HEK293 (cell line): Measurements from ENCODE around the gene MARK3.
A peak's percentile ranks its signal among the peaks of the same experiment; 100 is the strongest.

Experiments used
- CTCF ChIA-PET: fragments of 350-600 bp; formaldehyde crosslinking; extraction: SDS; loops from one replicate; lab custom pipeline; 2021; ENCODE audit warnings: antibody characterized with exemption; lab: Yijun Ruan, JAX
- POLR2A ChIA-PET: fragments of 300-600 bp; formaldehyde crosslinking; extraction: SDS; loops from one replicate; lab custom pipeline; 2020; ENCODE audit warnings: antibody characterized with exemption, inconsistent platforms; lab: Yijun Ruan, JAX
- H3K27ac ChIP-seq: fragments of 200-500 bp; sonication (Bioruptor generic); 2 replicates; pipeline ENCODE4 v1.5.1; 2014; ENCODE audit warnings: low read depth, low read length, control low read depth, inconsistent platforms; ENCODE audit errors: extremely low read depth
- H3K36me3 ChIP-seq, 2 experiments: fragments of 200-500 bp in 1 of 2; sonication (Bioruptor generic) in 1 of 2; 1 replicate in 1 of 2; 2 replicates in 1 of 2; pipeline ENCODE4 v1.5.1; 2014 to 2017; ENCODE audit warnings: inconsistent platforms in 2 of 2, low read length in 2 of 2; ENCODE audit not compliant: control insufficient read depth in 2 of 2, insufficient read depth in 1 of 2
- H3K4me1 ChIP-seq: fragments of 200-500 bp; sonication (Bioruptor generic); 2 replicates; pipeline ENCODE4 v1.5.1; 2014; ENCODE audit warnings: mild to moderate bottlenecking, low read length, inconsistent platforms; ENCODE audit not compliant: control insufficient read depth, insufficient read depth
- H3K4me3 ChIP-seq: 2 replicates; pipeline ENCODE4 v1.5.1; 2011; ENCODE audit warnings: low read depth, mild to moderate bottlenecking, control low read depth, low read length, moderate library complexity
- H3K9me3 ChIP-seq: fragments of 200-500 bp; sonication (Bioruptor generic); 2 replicates; pipeline ENCODE4 v1.5.1; 2014; ENCODE audit warnings: low read depth, low read length, inconsistent platforms; ENCODE audit not compliant: control insufficient read depth, insufficient read depth
- EGR2 ChIP-seq: fragments of 450-650 bp; formaldehyde crosslinking; IDR thresholded peaks from 2 replicates; pipeline ENCODE4 v1.5.1; 2016; ENCODE audit warnings: low read depth, missing biosample characterization, missing genetic modification characterization
- KLF16 ChIP-seq: fragments of 450-650 bp; formaldehyde crosslinking; IDR thresholded peaks from 2 replicates; pipeline ENCODE4 v1.5.1; 2017; ENCODE audit warnings: missing biosample characterization, missing genetic modification characterization
- SP7 ChIP-seq: fragments of 450-650 bp; formaldehyde crosslinking; IDR thresholded peaks from 2 replicates; pipeline ENCODE4 v1.5.1; 2016; ENCODE audit warnings: missing biosample characterization, missing genetic modification characterization
- ZNF112 ChIP-seq: fragments of 450-650 bp; formaldehyde crosslinking; IDR thresholded peaks from 2 replicates; pipeline ENCODE4 v1.5.0; 2017; ENCODE audit warnings: missing biosample characterization, missing genetic modification characterization
- ZNF146 ChIP-seq: fragments of 450-650 bp; formaldehyde crosslinking; IDR thresholded peaks from 2 replicates; pipeline ENCODE4 v1.5.1; 2016; ENCODE audit warnings: missing biosample characterization, missing genetic modification characterization
- ZNF174 ChIP-seq: fragments of 450-650 bp; formaldehyde crosslinking; IDR thresholded peaks from 2 replicates; pipeline ENCODE4 v1.5.0; 2017; ENCODE audit warnings: missing biosample characterization, mild to moderate bottlenecking, missing genetic modification characterization
- ZNF391 ChIP-seq: fragments of 450-650 bp; formaldehyde crosslinking; IDR thresholded peaks from 2 replicates; pipeline ENCODE4 v1.5.1; 2016; ENCODE audit warnings: low read depth, missing biosample characterization, missing genetic modification characterization, borderline replicate concordance
- ZNF404 ChIP-seq: fragments of 450-650 bp; formaldehyde crosslinking; IDR thresholded peaks from 2 replicates; pipeline ENCODE4 v1.5.1; 2017; ENCODE audit warnings: missing biosample characterization, missing genetic modification characterization
- ZNF426 ChIP-seq: fragments of 450-650 bp; formaldehyde crosslinking; IDR thresholded peaks from 2 replicates; pipeline ENCODE4 v1.5.1; 2017; ENCODE audit warnings: missing biosample characterization, missing genetic modification characterization, mild to moderate bottlenecking, inconsistent platforms, moderate library complexity
- ZNF473 ChIP-seq: fragments of 450-650 bp; formaldehyde crosslinking; IDR thresholded peaks from 2 replicates; pipeline ENCODE4 v1.5.1; 2017; ENCODE audit warnings: missing biosample characterization, missing genetic modification characterization
- ZNF48 ChIP-seq: fragments of 450-650 bp; formaldehyde crosslinking; IDR thresholded peaks from 2 replicates; pipeline ENCODE4 v1.5.1; 2016; ENCODE audit warnings: missing biosample characterization, missing genetic modification characterization
- ZNF600 ChIP-seq: fragments of 450-650 bp; formaldehyde crosslinking; IDR thresholded peaks from 2 replicates; pipeline ENCODE4 v1.5.1; 2016; ENCODE audit warnings: missing biosample characterization, missing genetic modification characterization
- ZNF658 ChIP-seq: fragments of 450-650 bp; formaldehyde crosslinking; IDR thresholded peaks from 2 replicates; pipeline ENCODE4; 2016; ENCODE audit warnings: missing biosample characterization, missing genetic modification characterization
- ZNF677 ChIP-seq: fragments of 450-650 bp; IDR thresholded peaks from 2 replicates; pipeline ENCODE4 v1.5.0; 2018; ENCODE audit warnings: missing biosample characterization, mild to moderate bottlenecking, missing genetic modification characterization, moderate library complexity
- ZSCAN23 ChIP-seq: fragments of 450-650 bp; formaldehyde crosslinking; IDR thresholded peaks from 2 replicates; pipeline ENCODE4 v1.5.1; 2016; ENCODE audit warnings: missing biosample characterization, missing genetic modification characterization
- TF ChIP-seq, protein P1 (sequence below): fragments of 450-650 bp; formaldehyde crosslinking; IDR thresholded peaks from 2 replicates; pipeline ENCODE4 v1.5.1; 2016; ENCODE audit warnings: missing biosample characterization, missing genetic modification characterization
- TF ChIP-seq, protein P2 (sequence below): fragments of 450-650 bp; formaldehyde crosslinking; IDR thresholded peaks from 2 replicates; pipeline ENCODE4 v1.5.1; 2016; ENCODE audit warnings: missing biosample characterization, missing genetic modification characterization
- TF ChIP-seq, protein P3 (sequence below): fragments of 450-650 bp; formaldehyde crosslinking; IDR thresholded peaks from 2 replicates; pipeline ENCODE4 v1.5.1; 2016; ENCODE audit warnings: missing biosample characterization, missing genetic modification characterization

Gene MARK3

DNA sequence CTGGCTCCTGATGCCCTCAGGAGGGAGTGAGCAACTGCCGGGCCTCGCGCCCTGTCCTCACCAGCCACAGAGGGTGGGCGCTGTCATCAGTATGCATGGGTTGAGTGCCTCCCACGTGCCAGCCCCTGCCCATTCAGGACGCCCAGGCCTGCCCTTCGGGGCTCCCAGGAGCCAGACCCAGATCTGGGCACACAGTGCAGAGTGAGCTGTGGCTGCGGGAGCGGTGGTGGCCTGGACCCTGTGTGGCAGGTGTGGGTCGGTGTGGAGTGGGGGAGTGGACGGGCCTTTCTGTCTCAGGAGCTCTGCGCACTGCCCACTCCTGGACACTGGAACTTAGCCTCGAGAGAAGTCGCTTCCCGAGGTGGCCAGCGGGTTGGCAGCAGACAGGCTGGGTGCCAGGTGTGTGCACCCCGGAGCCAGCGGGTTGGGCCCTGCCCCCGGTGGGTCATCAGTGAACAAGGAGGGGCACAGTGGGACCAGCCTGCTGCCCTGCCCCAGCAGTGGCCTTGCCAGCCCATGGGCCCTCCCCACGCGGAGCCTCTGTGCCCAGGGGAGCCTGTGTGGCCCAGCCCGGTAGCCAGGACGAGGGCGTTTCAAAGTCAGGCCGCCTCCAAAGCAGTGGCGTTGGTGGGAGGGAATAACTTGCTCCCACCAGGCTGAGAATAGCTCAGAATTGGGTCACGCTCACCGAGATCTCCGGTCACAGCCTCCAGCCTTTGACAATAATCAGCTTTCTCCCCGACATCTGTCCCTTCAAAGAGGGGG, 153.3 kb downstream of the MARK3 start (continued):
- TF ChIP-seq, protein P1, sequence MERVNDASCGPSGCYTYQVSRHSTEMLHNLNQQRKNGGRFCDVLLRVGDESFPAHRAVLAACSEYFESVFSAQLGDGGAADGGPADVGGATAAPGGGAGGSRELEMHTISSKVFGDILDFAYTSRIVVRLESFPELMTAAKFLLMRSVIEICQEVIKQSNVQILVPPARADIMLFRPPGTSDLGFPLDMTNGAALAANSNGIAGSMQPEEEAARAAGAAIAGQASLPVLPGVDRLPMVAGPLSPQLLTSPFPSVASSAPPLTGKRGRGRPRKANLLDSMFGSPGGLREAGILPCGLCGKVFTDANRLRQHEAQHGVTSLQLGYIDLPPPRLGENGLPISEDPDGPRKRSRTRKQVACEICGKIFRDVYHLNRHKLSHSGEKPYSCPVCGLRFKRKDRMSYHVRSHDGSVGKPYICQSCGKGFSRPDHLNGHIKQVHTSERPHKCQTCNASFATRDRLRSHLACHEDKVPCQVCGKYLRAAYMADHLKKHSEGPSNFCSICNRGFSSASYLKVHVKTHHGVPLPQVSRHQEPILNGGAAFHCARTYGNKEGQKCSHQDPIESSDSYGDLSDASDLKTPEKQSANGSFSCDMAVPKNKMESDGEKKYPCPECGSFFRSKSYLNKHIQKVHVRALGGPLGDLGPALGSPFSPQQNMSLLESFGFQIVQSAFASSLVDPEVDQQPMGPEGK (tag by site-specific recombination), result no peak
- TF ChIP-seq ZNF174 (tag by site-specific recombination), result no peak
- TF ChIP-seq EGR2, result peak; percentile 61

DNA sequence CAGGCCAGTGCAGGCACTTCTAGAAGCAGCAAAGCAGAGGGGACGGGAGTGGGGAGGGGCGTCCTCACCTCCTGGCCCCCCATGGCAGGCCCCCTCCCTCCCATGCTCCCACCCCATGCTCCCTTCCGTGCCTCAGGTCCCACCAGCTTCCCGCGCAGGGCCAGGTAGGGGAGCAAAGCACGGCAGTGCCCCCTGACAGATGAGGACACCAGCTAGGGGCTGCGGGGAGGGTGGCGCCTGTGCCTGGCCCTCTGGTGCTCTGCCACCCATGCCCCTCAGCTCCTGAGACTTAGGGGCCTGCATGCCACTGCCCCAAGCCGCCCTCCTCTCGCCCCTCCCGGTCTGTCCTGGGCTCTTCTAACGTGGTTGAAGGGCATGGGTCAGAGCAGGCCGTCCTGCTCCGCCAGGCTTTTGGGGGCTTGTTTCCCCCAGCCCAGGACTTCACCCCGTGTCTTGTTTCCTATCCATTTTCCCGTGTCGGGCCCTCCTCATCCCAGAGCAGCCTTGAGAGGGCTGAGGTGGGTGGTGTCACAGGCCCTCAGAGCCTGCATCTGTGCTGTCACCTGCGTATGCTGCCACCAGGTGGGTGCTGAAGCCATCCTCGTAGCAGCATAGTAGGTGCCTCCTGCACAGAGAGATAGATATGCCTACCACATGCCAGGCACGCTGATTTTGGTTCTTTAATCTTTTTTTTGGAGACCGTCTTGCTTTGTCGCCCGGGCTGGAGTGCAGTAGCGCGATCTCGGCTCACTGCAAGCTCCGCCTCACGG, 154.0 kb downstream of the MARK3 start:
- Histone ChIP-seq H3K9me3 (no peaks in the 10 kb centered on the region), H3K4me1 (0 out of 2 replicates have a peak, but pooled peaks cover 5% of the 10 kb centered on the region), H3K4me3 (no peak overlapping the region), H3K36me3 (peaks cover 0 to 5% of the 10 kb centered on the region in 2 experiments; a peak in 1 of 3 replicates), H3K27ac (no peak overlapping the region)
- ChIA-PET CTCF (interaction anchor here (1.3 kb wide), 1 partner anchor 21 kb away, joined by 3 read pairs; no protein-coding TSS in a partner anchor), POLR2A (interaction anchor here (0.7 to 4.9 kb wide), 3 partner anchors 17 to 21 kb away, joined by 3 to 24 read pairs (median 3); partner anchors contain the start of gene CKB)
- TF ChIP-seq ZNF600 (tag by site-specific recombination), result 0 out of 2 replicates have a peak, but pooled peaks have one; percentile 19
- no peak for TF ChIP-seq ZNF658
- peak; percentile 65; the same call in 1 of the 2 replicates for TF ChIP-seq ZNF391 (tag by site-specific recombination)
- TF ChIP-seq, protein P2, sequence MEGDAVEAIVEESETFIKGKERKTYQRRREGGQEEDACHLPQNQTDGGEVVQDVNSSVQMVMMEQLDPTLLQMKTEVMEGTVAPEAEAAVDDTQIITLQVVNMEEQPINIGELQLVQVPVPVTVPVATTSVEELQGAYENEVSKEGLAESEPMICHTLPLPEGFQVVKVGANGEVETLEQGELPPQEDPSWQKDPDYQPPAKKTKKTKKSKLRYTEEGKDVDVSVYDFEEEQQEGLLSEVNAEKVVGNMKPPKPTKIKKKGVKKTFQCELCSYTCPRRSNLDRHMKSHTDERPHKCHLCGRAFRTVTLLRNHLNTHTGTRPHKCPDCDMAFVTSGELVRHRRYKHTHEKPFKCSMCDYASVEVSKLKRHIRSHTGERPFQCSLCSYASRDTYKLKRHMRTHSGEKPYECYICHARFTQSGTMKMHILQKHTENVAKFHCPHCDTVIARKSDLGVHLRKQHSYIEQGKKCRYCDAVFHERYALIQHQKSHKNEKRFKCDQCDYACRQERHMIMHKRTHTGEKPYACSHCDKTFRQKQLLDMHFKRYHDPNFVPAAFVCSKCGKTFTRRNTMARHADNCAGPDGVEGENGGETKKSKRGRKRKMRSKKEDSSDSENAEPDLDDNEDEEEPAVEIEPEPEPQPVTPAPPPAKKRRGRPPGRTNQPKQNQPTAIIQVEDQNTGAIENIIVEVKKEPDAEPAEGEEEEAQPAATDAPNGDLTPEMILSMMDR (tag by site-specific recombination), result 0 out of 2 replicates have a peak, but pooled peaks have one; percentile 20
- no peak for TF ChIP-seq ZNF473 (tag by site-specific recombination)
- TF ChIP-seq ZNF404 (tag by site-specific recombination), result no peak
- TF ChIP-seq KLF16 (tag by site-specific recombination), result no peak

DNA sequence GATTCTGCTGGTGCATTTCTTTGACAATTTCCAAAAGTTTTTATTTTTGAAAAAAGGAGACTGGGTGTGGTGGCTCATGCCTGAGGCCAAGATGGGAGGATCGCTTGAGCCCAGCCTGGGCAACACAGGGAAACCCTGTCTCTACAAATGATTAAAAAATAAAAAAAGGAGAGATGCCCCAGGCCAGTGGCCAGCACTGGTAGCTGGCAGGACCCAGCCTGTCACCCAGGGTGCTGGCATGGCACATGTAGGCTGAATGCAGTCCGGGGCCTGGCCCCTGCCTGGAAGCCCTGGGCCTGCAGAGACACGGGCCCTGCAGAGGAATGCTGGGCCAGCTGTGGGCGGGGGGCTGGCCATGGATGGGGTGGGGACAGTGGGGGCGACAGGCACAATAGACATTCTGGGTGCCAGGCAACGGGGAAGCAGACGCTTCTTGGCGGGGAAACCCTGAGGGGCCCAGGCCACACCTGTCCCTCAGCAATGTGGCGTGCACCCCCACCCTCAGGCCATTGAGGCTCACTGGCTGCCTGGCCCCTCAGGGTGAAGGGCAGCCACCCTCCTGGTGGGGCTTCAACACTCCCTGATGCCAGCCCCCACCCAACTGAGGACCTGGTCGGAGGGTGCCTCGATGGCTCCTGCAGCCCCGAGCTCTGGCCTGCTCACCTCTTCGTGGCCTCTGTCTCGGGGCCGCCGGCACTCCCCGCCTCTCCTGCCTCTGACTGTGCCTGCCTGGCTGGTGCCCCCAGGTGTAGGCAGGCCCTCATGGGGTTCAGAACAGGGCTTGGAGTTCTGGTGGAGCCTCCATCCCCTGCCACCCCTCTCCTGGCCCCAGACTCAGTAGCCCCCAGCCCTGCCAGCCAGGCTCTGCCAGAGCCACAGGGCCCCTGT, 155.8 kb downstream of the MARK3 start:
- H3K9me3 ChIP-seq, result no peaks in the 10 kb centered on the region
- no peaks in the 10 kb centered on the region for H3K36me3 ChIP-seq
- H3K27ac ChIP-seq, result 0 out of 2 replicates have a peak overlapping the region, but pooled peaks have one; percentile 9
- 0 out of 2 replicates have a peak, but pooled peaks cover 5% of the 10 kb centered on the region for H3K4me1 ChIP-seq
- POLR2A ChIA-PET, result interaction anchor here (0.5 to 4.9 kb wide), 4 partner anchors 11 to 686 kb away, joined by 3 to 24 read pairs (median 6); partner anchors contain the start of gene TRMT61A
- CTCF ChIA-PET, result interaction anchor here (0.7 to 1.6 kb wide), 4 partner anchors 23 to 610 kb away, joined by 3 to 13 read pairs (median 4); no protein-coding TSS in a partner anchor
- no peak overlapping the region for H3K4me3 ChIP-seq
- TF ChIP-seq ZNF677 (tag by site-specific recombination), result no peak
- TF ChIP-seq ZSCAN23, result no peak
- TF ChIP-seq, protein P3, sequence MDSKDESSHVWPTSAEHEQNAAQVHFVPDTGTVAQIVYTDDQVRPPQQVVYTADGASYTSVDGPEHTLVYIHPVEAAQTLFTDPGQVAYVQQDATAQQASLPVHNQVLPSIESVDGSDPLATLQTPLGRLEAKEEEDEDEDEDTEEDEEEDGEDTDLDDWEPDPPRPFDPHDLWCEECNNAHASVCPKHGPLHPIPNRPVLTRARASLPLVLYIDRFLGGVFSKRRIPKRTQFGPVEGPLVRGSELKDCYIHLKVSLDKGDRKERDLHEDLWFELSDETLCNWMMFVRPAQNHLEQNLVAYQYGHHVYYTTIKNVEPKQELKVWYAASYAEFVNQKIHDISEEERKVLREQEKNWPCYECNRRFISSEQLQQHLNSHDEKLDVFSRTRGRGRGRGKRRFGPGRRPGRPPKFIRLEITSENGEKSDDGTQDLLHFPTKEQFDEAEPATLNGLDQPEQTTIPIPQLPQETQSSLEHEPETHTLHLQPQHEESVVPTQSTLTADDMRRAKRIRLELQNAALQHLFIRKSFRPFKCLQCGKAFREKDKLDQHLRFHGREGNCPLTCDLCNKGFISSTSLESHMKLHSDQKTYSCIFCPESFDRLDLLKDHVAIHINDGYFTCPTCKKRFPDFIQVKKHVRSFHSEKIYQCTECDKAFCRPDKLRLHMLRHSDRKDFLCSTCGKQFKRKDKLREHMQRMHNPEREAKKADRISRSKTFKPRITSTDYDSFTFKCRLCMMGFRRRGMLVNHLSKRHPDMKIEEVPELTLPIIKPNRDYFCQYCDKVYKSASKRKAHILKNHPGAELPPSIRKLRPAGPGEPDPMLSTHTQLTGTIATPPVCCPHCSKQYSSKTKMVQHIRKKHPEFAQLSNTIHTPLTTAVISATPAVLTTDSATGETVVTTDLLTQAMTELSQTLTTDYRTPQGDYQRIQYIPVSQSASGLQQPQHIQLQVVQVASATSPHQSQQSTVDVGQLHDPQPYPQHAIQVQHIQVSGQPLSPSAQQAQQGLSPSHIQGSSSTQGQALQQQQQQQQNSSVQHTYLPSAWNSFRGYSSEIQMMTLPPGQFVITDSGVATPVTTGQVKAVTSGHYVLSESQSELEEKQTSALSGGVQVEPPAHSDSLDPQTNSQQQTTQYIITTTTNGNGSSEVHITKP (tag by site-specific recombination), result no peak
- no peak for TF ChIP-seq ZNF48 (tag by site-specific recombination)
- no peak for TF ChIP-seq ZNF146 (tag by site-specific recombination)
- no peak for TF ChIP-seq ZNF426 (tag by site-specific recombination)
- no peak for TF ChIP-seq ZNF112 (tag by site-specific recombination)
- TF ChIP-seq, protein P2 (tag by site-specific recombination), result no peak
- TF ChIP-seq SP7 (tag by site-specific recombination), result no peak
